ENCODE measurements around the gene TENM3. TPM values are rescaled to one million over a fixed set of nuclear protein-coding genes. Genes with fewer than 3 reads are reported as not detected.

TENM3 gene
- total and polyA plus RNA-seq, 3 donors from 2014 or later = 10.9 to 42.7 (median 42.2) TPM

DNA sequence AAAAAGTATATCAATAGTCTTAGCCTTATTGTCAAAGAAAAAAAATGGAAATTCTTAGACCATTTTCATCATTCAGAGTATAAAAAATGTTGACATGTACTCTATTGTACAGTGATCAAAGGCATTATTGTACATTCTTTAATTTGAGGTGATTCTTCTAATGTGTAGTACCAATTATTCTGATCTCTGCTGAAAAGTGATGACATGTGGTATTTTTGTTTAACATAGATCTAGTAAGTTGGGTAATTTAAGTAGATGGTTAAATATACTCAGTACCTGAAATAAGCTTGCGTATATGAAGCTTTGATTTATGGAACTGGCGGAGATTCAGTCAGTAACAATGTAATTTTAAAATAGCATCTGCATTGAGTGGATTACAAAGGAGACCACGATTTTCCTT lies 5.1 kb downstream of the TENM3 start:
- no peaks in the 10 kb centered on the region for H3K36me3 ChIP-seq (ENCODE audit: low read depth, missing control alignments)
- H3K27me3 ChIP-seq = no peaks in the 10 kb centered on the region
- 84 to 85% methylated on average over 3 of the region's 3 CpGs for WGBS, 2 donors
- no peaks in the 10 kb centered on the region for H3K4me1 ChIP-seq
- H3K4me3 ChIP-seq = no peak overlapping the region
- TF ChIP-seq, protein P1, sequence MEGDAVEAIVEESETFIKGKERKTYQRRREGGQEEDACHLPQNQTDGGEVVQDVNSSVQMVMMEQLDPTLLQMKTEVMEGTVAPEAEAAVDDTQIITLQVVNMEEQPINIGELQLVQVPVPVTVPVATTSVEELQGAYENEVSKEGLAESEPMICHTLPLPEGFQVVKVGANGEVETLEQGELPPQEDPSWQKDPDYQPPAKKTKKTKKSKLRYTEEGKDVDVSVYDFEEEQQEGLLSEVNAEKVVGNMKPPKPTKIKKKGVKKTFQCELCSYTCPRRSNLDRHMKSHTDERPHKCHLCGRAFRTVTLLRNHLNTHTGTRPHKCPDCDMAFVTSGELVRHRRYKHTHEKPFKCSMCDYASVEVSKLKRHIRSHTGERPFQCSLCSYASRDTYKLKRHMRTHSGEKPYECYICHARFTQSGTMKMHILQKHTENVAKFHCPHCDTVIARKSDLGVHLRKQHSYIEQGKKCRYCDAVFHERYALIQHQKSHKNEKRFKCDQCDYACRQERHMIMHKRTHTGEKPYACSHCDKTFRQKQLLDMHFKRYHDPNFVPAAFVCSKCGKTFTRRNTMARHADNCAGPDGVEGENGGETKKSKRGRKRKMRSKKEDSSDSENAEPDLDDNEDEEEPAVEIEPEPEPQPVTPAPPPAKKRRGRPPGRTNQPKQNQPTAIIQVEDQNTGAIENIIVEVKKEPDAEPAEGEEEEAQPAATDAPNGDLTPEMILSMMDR (IDR thresholded peaks at IDR 0.05) = no peak
- no peak for TF ChIP-seq POLR2A (IDR thresholded peaks at IDR 0.05)
- intact Hi-C loops (cut with DNase I; ENCODE audit: low total_unique reads) = no loop called here
- no peak for DNase-seq
- H3K27ac ChIP-seq = no peak overlapping the region
- H3K9me3 ChIP-seq = no peaks in the 10 kb centered on the region

DNA sequence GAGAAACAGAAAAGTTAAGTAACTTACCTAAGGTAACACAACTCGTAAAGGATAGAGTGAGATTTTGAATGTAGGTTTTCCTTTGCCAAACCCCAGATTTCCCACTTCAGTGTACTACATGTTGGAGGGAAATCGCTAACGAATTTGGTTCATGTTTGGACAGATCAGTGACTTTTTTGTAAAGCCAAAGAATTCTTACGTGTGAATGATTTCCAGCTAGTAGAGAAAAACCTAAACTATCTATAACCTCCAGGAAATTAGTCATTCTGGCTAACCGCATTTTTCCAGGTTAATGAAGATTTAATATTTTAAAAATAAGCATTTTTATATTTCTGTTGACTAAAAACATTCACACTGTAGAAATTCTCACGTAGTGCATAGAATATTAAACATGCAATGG lies 7.2 kb downstream of the TENM3 start:
- Histone ChIP-seq H3K27me3 (no peaks in the 10 kb centered on the region), H3K4me1 (no peaks in the 10 kb centered on the region), H3K36me3 (ENCODE audit: low read depth, missing control alignments) (no peaks in the 10 kb centered on the region), H3K9me3 (no peaks in the 10 kb centered on the region), H3K27ac (no peak overlapping the region), H3K4me3 (no peak overlapping the region)
- TF ChIP-seq POLR2A (IDR thresholded peaks at IDR 0.05) = no peak
- TF ChIP-seq, protein P1 (IDR thresholded peaks at IDR 0.05) = no peak
- intact Hi-C loops (cut with DNase I; ENCODE audit: low total_unique reads) = no loop called here
- DNase-seq = no peak
- 92 to 94% methylated on average over 6 of the region's 6 CpGs for WGBS, 2 donors

DNA sequence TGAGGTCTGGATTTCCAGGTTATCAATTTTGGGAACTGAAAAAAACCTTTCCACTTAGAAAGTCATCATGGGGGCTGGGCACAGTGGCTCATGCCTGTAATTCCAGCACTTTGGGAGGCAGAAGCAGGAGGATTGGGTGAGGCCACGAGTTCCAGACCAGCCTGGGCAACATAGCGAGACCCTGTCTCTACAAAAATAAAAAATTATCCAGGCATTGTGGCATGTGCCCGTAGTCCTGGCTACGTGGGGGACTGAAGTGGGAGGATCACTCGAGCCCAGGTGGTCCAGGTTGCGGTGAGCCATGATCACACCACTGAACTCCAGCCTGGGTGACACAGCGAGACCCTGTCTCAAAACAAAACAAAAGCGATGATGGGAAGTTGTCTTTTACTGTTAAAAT lies 7.9 kb downstream of the TENM3 start:
- intact Hi-C loops (cut with DNase I; ENCODE audit: low total_unique reads) = no loop called here
- Histone ChIP-seq H3K27ac (no peak overlapping the region), H3K27me3 (no peaks in the 10 kb centered on the region), H3K9me3 (no peaks in the 10 kb centered on the region), H3K36me3 (ENCODE audit: low read depth, missing control alignments) (no peaks in the 10 kb centered on the region), H3K4me3 (no peak overlapping the region), H3K4me1 (no peaks in the 10 kb centered on the region)
- WGBS, 2 donors = 94 to 98% methylated on average over 8 of the region's 8 CpGs
- DNase-seq = no peak
- TF ChIP-seq, protein P1 (IDR thresholded peaks at IDR 0.05) = no peak
- no peak for TF ChIP-seq POLR2A (IDR thresholded peaks at IDR 0.05)

DNA sequence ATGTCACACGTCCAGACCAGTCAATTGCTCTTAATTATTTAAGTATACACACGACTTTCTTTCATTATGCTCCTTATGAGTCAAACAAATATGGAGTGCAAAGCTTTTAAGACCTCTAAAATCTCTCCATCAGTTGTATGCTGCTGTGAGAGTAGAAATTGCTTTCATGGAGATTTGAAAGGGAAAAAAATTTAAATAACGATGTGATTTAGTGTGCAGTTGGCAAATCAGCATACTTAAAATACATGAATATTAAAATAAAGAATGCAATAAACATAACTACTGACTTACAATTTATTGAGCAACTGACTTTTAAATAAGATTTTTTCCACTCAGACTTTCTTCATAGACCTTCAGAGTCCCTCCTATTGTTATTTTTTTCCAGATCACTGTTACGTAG lies 9.0 kb downstream of the TENM3 start:
- H3K4me1 ChIP-seq = no peaks in the 10 kb centered on the region
- 89 to 96% methylated on average over 4 of the region's 4 CpGs for WGBS, 2 donors
- no peak overlapping the region for H3K4me3 ChIP-seq
- no peak for DNase-seq
- no peak overlapping the region for H3K27ac ChIP-seq
- no peaks in the 10 kb centered on the region for H3K36me3 ChIP-seq (ENCODE audit: low read depth, missing control alignments)
- no peaks in the 10 kb centered on the region for H3K27me3 ChIP-seq
- no peak for TF ChIP-seq POLR2A (IDR thresholded peaks at IDR 0.05)
- TF ChIP-seq, protein P1 (IDR thresholded peaks at IDR 0.05) = no peak
- intact Hi-C loops (cut with DNase I; ENCODE audit: low total_unique reads) = no loop called here
- H3K9me3 ChIP-seq = no peaks in the 10 kb centered on the region

DNA sequence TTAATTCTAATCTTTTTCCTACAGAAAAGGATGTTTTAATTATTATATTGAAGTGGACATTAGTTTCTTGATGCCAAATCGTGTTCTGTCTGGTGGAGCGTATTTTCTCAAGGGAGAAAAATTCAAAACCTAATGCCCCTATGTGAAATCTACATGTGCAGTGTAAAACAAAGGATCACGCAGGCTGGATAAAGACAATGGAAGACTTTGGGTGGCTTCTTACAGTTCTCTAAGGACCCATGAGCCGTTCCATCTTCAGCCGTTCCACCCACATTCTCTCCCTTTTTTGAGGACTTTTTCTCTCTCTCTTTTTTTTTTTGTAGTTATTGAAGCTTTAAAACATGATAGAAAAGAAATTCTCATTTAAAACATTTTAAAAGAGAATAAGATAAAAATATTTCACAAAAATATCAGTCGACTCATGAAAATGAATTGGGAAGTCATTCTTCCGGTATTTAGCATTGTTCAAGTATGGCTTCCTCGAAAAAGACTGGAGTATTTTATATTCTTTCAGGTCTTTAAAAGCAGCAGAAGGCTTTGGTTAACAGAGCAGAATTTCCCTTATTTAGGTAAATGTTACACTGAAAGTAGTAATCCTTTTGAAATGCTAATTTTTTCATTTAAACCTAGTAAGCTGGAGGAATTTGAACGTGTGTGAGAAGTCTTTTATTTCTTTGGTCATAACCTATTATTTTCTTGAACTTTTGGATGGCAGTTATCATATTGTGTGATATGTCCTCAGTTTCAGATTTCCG lies 11.0 kb downstream of the TENM3 start:
- Histone ChIP-seq H3K36me3 (ENCODE audit: low read depth, missing control alignments) (no peaks in the 10 kb centered on the region), H3K4me3 (no peak overlapping the region), H3K4me1 (no peaks in the 10 kb centered on the region), H3K27ac (no peak overlapping the region), H3K27me3 (no peaks in the 10 kb centered on the region), H3K9me3 (no peaks in the 10 kb centered on the region)
- no peak for TF ChIP-seq POLR2A (IDR thresholded peaks at IDR 0.05)
- TF ChIP-seq, protein P1 (IDR thresholded peaks at IDR 0.05) = no peak
- DNase-seq = no peak
- intact Hi-C loops (cut with DNase I; ENCODE audit: low total_unique reads) = no loop called here
- WGBS, 2 donors = 86 to 88% methylated on average over 10 of the region's 10 CpGs

All from testis (tissue), 3 donors.